ENCODE data around the gene TMEM50B.

Gene TMEM50B

GRCh38 chr21:33443194-33443593, 36.6 kb downstream of the TMEM50B start:
- Histone ChIP-seq H3K9me3 (ENCODE audit: severe bottlenecking) (no peaks in the 10 kb centered on the region), H3K27me3 (ENCODE audit: insufficient read depth, low read depth, severe bottlenecking) (no peaks in the 10 kb centered on the region), H3K36me3 (peaks cover 6% of the 10 kb centered on the region), H3K27ac (no peak overlapping the region), H3K4me3 (ENCODE audit: low read depth, low read length) (no peak overlapping the region)
- no peak for TF ChIP-seq CTCF (IDR thresholded peaks at IDR 0.05; ENCODE audit: low read depth, low read length)
- no peak for DNase-seq

DNA sequence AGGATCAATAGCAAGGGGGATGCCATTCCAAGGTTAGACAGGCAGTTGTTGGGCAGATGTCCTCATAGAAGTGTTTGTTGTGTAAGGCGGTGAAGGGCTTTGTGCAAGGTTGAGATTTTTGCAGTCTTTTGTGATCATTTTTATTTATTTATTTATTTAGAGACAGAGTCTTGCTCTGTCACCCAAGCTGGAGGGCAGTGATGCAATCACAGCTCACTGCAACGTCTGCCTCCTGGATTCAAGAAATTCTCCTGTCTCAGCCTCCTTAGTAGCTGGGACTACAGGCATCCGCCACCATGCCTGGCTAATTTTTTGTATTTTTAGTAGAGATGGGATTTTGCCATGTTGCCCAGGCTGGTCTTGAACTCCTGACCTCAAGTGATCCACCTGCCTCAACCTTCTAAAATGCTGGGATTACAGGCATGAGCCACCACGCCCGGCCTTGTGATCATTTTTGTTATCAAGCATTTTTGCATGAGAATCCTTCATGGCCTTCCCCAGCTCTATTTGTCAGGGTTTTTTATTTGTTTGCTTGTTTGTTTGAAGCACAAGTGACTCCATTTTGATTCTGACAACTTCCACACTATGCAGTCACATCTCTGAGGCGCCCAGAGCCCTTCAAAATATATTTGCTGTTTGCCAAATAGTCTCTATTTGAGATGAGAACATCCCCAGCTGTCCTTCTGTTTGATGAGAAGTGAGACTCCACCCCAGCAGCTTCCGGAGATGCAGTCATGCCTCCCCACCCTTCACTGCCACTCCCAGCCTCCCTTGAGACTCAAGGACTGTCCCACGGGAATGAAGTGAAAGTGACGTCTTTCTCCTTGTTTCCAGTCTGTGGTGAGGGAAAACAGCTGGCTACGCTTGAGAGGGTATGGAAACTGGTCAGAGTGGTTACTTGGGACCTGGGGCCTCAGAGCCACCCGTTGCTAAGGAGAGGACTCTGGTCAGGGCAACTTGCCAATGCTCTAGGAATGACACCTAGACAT, 38.0 kb downstream of the TMEM50B start:
- H3K27ac ChIP-seq, result no peak overlapping the region
- H3K36me3 ChIP-seq, result peaks cover 20% of the 10 kb centered on the region
- no peak for TF ChIP-seq CTCF (IDR thresholded peaks at IDR 0.05; ENCODE audit: low read depth, low read length)
- no peaks in the 10 kb centered on the region for H3K9me3 ChIP-seq (ENCODE audit: severe bottlenecking)
- H3K27me3 ChIP-seq (ENCODE audit: insufficient read depth, low read depth, severe bottlenecking), result no peaks in the 10 kb centered on the region
- H3K4me3 ChIP-seq (ENCODE audit: low read depth, low read length), result no peak overlapping the region
- DNase-seq, result no peak

GRCh38 chr21:33437140-33437539, 42.6 kb downstream of the TMEM50B start:
- no peak for TF ChIP-seq CTCF (IDR thresholded peaks at IDR 0.05; ENCODE audit: low read depth, low read length)
- DNase-seq, result no peak
- H3K36me3 ChIP-seq, result peaks cover 64% of the 10 kb centered on the region
- H3K27ac ChIP-seq, result no peak overlapping the region
- H3K27me3 ChIP-seq (ENCODE audit: insufficient read depth, low read depth, severe bottlenecking), result no peaks in the 10 kb centered on the region
- no peak overlapping the region for H3K4me3 ChIP-seq (ENCODE audit: low read depth, low read length)
- no peaks in the 10 kb centered on the region for H3K9me3 ChIP-seq (ENCODE audit: severe bottlenecking)

DNA sequence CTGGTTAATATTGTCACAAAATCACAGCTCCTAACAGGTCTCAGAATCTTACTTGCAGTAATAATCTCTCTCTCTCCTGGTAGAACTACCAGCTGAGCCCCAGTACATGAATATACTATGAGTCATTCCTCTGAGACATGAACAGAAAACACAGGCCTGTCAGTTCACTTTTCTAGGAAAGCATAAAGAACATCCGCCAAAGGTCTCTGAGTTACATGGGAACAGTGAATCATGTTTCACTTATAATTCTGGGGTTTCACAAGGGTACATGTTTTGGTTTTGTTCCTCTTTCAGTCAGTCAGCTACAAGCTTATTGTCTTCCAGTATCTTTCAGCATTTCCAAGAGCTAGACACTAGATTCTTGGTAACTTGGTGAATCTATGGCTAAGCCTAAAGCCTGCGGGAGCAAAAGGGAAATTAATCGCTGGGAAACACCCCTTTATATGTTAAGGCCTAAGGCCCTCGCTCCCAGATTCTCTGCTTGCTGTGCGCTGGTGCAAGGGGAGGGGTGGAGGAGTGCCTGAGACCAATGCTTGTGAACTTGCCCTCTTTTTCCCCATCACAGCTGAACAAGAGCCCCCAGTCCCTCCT, 44.9 kb downstream of the TMEM50B start:
- no peaks in the 10 kb centered on the region for H3K9me3 ChIP-seq (ENCODE audit: severe bottlenecking)
- TF ChIP-seq CTCF (IDR thresholded peaks at IDR 0.05; ENCODE audit: low read depth, low read length), result no peak
- peaks cover 87% of the 10 kb centered on the region for H3K36me3 ChIP-seq
- no peak overlapping the region for H3K4me3 ChIP-seq (ENCODE audit: low read depth, low read length)
- H3K27ac ChIP-seq, result no peak overlapping the region
- no peak for DNase-seq
- no peaks in the 10 kb centered on the region for H3K27me3 ChIP-seq (ENCODE audit: insufficient read depth, low read depth, severe bottlenecking)

DNA sequence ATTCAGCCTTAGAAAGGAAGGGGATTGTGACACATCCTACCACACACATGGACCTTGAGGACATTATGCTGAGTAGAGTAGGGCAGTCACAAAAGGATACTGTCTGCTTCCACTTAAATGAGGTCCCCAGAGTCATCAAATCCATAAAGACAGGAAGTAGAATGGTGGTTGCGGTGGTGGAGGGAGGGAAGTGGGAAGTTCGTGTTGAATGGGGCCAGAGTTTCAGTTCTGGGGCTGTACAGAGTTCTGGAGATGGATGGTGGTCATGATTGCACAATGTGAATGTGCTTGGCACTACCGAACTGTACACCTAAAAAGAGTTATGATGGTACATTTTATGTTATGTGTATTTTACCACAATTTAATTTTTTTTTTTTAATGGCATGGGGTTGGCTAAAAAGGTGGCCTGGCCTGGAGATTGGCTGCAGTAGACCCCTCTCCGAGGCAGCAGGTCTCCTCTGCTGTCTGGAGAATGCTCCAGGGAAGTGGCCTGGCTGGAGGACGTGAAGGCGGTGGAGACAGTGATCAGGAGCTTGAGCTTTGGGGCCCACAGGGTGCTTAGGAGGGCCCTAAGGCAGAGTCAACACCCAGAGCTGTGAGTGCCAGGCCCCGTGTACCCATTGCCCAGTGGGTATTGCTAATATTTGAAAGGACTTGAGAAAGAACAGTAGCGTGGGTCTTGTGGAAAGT, 46.2 kb downstream of the TMEM50B start:
- Histone ChIP-seq H3K9me3 (ENCODE audit: severe bottlenecking) (no peaks in the 10 kb centered on the region), H3K27ac (no peak overlapping the region)

More for the DNA sequence above, 46.2 kb downstream of the TMEM50B start:
- TF ChIP-seq CTCF (IDR thresholded peaks at IDR 0.05; ENCODE audit: low read depth, low read length), result no peak
- H3K27me3 ChIP-seq (ENCODE audit: insufficient read depth, low read depth, severe bottlenecking), result no peaks in the 10 kb centered on the region
- H3K4me3 ChIP-seq (ENCODE audit: low read depth, low read length), result no peak overlapping the region
- DNase-seq, result no peak
- H3K36me3 ChIP-seq, result peaks cover 95% of the 10 kb centered on the region
